Duodenal mucosa (tissue), 2 donors: Measurements from ENCODE around the gene TSTD2.

Experiments used
- H3K27ac ChIP-seq: one replicate; pipeline ENCODE4 v1.7.0; 2013; ENCODE audit warnings: low read depth, low read length
- H3K27me3 ChIP-seq, 2 donors: one replicate each; pipeline ENCODE4 v1.7.0; 2013; ENCODE audit warnings: low read length in 2 of 2, control low read depth in 1 of 2; ENCODE audit not compliant: insufficient read depth in 2 of 2, control insufficient read depth in 1 of 2
- H3K36me3 ChIP-seq, 2 donors: one replicate each; pipeline ENCODE4 v1.7.0; 2013; ENCODE audit warnings: low read length in 2 of 2, control low read depth in 1 of 2; ENCODE audit not compliant: insufficient read depth in 2 of 2, control insufficient read depth in 1 of 2
- H3K4me1 ChIP-seq, 2 donors: one replicate each; pipeline ENCODE4 v1.7.0; 2013; ENCODE audit warnings: low read length in 2 of 2, control low read depth in 1 of 2; ENCODE audit not compliant: insufficient read depth in 2 of 2, control insufficient read depth in 1 of 2
- H3K4me3 ChIP-seq, 2 donors: one replicate each; pipeline ENCODE4 v1.7.0; 2013; ENCODE audit warnings: low read length in 2 of 2, low read depth in 1 of 2
- H3K9ac ChIP-seq, 2 donors: one replicate each; pipeline ENCODE4 v1.7.0; 2013; ENCODE audit warnings: low read length in 2 of 2, low read depth in 1 of 2
- H3K9me3 ChIP-seq, 2 donors: one replicate each; pipeline ENCODE4 v1.7.0; 2013; ENCODE audit warnings: low read length in 2 of 2, control low read depth in 1 of 2; ENCODE audit not compliant: control insufficient read depth in 1 of 2

The TSTD2 gene

DNA sequence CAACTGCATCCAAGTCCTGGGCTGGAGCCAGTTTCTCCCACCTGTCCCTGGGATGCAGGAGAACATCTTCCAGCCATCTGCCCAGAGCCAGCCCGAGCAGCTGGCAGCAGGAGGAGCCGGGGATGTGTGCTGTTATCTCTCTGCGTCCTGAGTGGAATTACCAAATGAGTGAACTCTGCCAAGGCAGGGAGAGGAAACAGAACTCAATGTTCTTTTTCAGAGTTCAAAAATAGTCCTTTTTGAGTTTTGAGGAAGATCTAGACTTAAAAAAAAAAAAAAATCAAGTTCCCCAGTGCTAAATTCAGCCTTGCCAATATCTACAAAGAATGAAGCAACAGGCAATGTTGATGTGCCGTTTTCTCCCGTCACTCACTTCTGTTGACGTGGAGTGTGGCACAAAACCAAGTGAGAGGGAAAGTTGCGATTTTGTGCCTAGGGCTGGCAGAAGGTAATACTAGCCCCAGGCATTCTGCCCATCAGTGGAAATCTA, 75.5 kb downstream of the TSTD2 start:
- Histone ChIP-seq H3K27ac (no peak overlapping the region), H3K27me3 (no peaks in the 10 kb centered on the region), H3K4me1 (peaks cover 0 to 7% of the 10 kb centered on the region in 2 donors), H3K4me3 (no peak overlapping the region), H3K9ac (no peak overlapping the region), H3K36me3 (no peaks in the 10 kb centered on the region), H3K9me3 (no peaks in the 10 kb centered on the region)

DNA sequence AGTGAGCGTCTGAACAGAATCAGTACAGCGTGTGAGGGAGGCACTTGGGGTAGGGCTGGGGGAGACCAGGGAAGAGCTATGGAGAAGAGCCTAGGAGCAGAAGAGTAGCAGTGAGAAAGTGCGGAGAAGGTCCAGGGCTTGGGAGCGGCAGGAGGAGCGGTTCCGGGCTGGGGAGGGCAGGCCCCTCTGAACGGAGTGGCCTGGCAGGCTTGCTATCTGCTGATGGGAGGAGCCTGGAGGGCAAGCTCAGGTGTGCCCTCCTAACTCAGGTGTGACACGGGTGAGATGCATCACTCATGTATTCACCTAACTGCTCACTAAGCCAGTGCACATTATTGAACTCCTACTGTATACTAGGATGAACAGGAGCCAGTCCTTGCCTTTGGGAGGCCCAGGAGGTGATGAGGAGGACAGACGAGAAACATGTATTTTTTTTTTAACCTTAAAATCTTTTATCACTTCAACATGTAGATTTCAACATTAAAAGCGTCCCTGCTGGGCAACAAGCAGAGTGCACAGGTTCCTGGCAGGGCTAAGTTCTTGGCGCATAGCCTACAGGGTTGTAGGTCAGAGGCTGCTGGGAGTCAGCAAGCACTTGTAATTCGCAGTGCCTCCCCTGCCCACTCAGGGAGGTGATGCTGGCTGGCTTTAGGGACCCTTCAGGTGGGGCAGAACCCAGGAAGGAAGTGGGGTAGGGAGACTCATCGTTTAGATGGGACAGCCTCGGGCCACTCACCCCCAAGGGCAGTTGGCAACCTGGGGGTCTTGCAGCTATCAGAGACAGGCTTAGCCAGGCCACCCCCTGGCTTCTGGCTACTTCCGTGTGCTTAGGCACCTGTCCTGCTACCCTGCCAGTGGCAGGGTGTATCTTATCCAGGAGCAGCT, 76.2 kb downstream of the TSTD2 start:
- Histone ChIP-seq H3K9ac (no peak overlapping the region), H3K27ac (no peak overlapping the region), H3K27me3 (no peaks in the 10 kb centered on the region), H3K9me3 (no peaks in the 10 kb centered on the region), H3K36me3 (no peaks in the 10 kb centered on the region), H3K4me1 (peaks cover 0 to 7% of the 10 kb centered on the region in 2 donors), H3K4me3 (no peak overlapping the region)

DNA sequence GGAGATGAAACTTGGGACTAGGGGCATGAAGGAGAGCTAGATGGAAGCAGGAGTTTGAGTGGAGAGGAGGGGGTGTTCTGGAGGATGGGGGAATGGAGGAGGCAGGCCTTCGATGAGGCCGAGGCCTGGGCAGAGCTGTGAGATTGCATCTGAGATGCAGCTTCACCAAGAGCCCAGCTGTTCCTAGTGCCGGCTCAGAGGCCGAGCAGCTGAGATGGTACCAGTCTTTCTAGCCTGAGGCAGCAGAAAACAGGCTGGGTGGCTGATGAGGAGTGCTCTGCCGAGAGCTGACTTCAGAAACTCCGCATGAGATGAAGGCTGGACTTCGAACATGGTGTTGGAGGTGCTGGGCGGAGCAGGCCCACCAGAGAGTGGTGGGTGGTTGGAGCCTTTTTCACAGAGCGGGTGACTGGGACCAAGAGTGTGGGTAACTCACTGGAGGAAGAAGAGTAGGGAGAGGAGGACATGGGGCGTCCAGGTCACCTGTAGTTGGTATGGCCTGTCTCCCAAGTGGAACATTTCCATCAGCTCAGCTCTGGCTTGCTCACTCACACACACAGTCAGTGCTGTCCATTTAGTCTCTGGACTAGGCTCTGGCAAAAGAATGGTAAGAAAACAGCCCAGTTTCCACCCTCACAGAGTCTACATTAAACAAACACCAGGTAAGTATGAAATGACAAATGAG, 77.0 kb downstream of the TSTD2 start:
- H3K27ac ChIP-seq = no peak overlapping the region

DNA sequence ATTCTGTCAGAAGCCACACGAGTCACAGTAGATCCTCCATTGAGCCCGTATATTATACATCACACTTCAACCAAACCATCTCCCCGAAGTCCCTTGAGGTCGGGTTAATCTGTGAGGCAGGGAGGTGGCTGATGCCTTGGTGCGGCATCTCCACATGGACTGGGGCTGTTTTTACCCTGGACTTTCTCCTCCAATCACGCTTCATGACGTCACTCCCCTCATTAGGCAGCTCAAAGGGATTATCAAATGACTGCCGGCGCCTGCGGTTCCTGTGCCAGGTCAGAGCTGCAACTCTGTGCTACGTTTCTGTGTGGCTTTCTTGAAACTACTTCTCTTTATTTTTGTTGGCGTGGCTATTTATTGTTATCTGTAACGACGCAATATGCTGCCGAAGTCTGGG, 78.0 kb downstream of the TSTD2 start:
- Histone ChIP-seq H3K27ac (no peak overlapping the region), H3K9me3 (no peaks in the 10 kb centered on the region), H3K27me3 (no peaks in the 10 kb centered on the region), H3K9ac (no peak overlapping the region), H3K36me3 (no peaks in the 10 kb centered on the region), H3K4me1 (peaks cover 0 to 7% of the 10 kb centered on the region in 2 donors), H3K4me3 (no peak overlapping the region)

More for the DNA sequence above, 77.0 kb downstream of the TSTD2 start:
- Histone ChIP-seq H3K9ac (no peak overlapping the region), H3K4me3 (no peak overlapping the region), H3K36me3 (no peaks in the 10 kb centered on the region), H3K27me3 (no peaks in the 10 kb centered on the region), H3K9me3 (no peaks in the 10 kb centered on the region), H3K4me1 (peaks cover 0 to 7% of the 10 kb centered on the region in 2 donors)

DNA sequence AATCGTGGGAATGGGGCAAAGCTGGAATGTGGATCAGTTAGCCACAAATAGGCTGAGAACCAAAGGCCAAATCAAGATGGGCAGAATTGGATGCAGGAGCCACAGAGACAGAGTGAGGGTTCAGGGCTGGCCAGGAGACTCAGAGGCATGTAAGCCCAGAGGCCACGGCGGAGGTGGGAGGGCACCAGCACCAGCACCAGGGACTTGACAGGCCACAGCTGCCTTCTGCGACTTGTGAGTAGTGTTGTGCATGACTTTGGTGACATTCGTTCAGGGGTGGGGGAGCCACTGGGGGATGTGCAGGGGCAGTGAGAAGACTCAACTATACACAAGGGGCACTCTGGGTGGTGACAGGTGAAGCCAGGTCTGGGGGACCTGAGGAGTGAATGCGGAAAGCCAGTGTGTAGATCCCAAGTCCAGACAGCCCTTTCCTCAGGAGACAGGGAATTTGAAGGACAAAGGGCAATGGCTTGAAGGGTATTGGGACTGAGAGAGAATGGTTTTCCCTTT, 78.5 kb downstream of the TSTD2 start:
- no peaks in the 10 kb centered on the region for H3K36me3 ChIP-seq
- no peaks in the 10 kb centered on the region for H3K27me3 ChIP-seq
- peaks cover 0 to 7% of the 10 kb centered on the region in 2 donors for H3K4me1 ChIP-seq
- no peaks in the 10 kb centered on the region for H3K9me3 ChIP-seq
- no peak overlapping the region for H3K4me3 ChIP-seq
- H3K27ac ChIP-seq = no peak overlapping the region
- no peak overlapping the region for H3K9ac ChIP-seq

DNA sequence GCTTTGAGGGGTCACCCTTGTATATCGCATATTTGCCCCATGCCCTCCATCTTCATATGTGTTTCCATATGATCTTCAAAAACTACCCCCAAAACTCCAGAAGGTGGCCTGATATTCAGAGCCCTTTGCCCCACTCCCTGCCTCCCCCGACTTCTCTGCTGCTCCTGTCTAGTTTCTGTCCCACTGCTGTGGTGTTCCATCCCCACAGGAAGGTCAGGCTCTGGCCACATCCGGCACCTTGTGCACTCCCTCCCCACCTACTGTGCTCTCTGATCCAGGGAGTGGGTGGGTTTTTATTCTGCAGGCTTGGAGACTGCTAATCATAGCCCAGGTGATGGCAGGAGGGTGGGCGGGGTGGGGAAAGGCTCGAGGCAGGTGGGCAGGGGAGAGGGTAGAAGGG, 79.3 kb downstream of the TSTD2 start:
- Histone ChIP-seq H3K4me1 (peaks cover 0 to 7% of the 10 kb centered on the region in 2 donors), H3K9ac (no peak overlapping the region), H3K27ac (no peak overlapping the region), H3K36me3 (no peaks in the 10 kb centered on the region), H3K9me3 (no peaks in the 10 kb centered on the region), H3K4me3 (no peak overlapping the region), H3K27me3 (no peaks in the 10 kb centered on the region)

DNA sequence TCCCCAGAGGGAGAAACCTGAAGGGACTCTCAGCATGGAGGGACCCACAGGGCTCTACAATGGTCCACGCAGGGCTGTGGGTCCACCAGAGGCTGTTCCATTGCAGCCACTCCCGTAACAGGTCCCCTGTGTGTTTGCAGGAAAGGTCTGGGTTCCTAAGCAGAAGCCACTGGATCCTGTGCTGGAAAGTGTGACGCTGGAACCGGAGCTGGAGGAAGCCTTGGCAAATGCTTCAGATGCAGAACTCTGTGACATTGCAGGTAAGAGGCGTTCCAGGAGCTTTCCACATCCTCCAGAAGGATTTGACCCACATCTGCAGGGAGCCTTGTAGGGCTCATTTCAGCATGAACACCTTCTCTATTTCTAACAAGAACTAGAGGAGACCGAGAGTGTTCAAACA, 80.0 kb downstream of the TSTD2 start:
- H3K9me3 ChIP-seq = no peaks in the 10 kb centered on the region
- no peaks in the 10 kb centered on the region for H3K36me3 ChIP-seq
- no peak overlapping the region for H3K4me3 ChIP-seq
- H3K27ac ChIP-seq = no peak overlapping the region
- no peak overlapping the region for H3K9ac ChIP-seq
- no peaks in the 10 kb centered on the region for H3K27me3 ChIP-seq
- peaks cover 0 to 7% of the 10 kb centered on the region in 2 donors for H3K4me1 ChIP-seq

DNA sequence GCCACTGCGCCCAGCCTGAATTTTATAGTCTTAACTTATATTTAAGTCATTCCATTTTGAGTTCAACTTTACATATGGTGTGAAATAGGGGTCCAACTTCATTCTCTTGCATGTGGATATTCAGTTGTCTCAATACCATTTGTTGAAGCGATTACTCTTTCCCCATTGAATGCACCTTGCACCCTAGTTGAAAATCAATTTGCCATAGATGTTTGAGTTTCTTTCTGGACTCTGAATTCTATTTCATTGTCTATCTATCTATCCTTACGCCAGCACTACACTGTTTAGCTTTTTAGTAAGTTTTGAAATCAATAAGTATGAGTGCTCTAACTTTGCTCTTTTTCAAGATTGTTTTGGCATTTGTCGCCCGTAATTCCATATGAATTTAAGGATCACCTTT, 81.9 kb downstream of the TSTD2 start:
- no peaks in the 10 kb centered on the region for H3K36me3 ChIP-seq
- H3K4me3 ChIP-seq = no peak overlapping the region
- H3K27ac ChIP-seq = no peak overlapping the region
- H3K9me3 ChIP-seq = no peaks in the 10 kb centered on the region
- no peak overlapping the region for H3K9ac ChIP-seq
- no peaks in the 10 kb centered on the region for H3K27me3 ChIP-seq
- H3K4me1 ChIP-seq = peaks cover 0 to 7% of the 10 kb centered on the region in 2 donors

DNA sequence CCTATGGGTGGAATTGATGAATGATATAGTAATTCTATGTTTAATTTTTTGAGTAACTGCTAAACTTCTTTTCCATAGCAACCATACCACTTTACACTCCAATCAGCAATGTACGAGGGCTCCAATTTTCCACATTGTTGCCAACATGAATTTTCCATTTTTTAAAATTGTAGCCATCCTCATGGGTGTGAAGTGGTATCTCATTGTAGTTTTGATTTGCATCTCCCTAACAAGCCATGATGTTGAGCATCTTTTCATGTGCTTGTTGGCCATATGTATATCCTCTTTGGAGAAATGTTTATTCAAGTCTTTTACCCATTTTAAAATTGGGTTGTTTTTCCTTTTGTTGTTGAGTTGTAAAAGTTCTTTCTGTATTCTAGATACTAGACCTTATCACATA, 82.8 kb downstream of the TSTD2 start:
- peaks cover 0 to 5% of the 10 kb centered on the region in 2 donors for H3K4me1 ChIP-seq
- no peak overlapping the region for H3K9ac ChIP-seq
- H3K27me3 ChIP-seq = no peaks in the 10 kb centered on the region
- H3K36me3 ChIP-seq = no peaks in the 10 kb centered on the region
- H3K27ac ChIP-seq = no peak overlapping the region
- no peaks in the 10 kb centered on the region for H3K9me3 ChIP-seq
- no peak overlapping the region for H3K4me3 ChIP-seq
